C4-2B (cell line): ENCODE measurements around the gene LRSAM1.

ENCODE experiments used
- ZFX ChIP-seq: fragments of 450-650 bp; IDR thresholded peaks from 2 replicates; pipeline ENCODE4 v1.6.1; 2017
- TF ChIP-seq, protein P1 (sequence below): fragments of 450-650 bp; conservative IDR thresholded peaks from 2 replicates; pipeline ENCODE4 v1.5.1; 2017; ENCODE audit warnings: mild to moderate bottlenecking

DNA sequence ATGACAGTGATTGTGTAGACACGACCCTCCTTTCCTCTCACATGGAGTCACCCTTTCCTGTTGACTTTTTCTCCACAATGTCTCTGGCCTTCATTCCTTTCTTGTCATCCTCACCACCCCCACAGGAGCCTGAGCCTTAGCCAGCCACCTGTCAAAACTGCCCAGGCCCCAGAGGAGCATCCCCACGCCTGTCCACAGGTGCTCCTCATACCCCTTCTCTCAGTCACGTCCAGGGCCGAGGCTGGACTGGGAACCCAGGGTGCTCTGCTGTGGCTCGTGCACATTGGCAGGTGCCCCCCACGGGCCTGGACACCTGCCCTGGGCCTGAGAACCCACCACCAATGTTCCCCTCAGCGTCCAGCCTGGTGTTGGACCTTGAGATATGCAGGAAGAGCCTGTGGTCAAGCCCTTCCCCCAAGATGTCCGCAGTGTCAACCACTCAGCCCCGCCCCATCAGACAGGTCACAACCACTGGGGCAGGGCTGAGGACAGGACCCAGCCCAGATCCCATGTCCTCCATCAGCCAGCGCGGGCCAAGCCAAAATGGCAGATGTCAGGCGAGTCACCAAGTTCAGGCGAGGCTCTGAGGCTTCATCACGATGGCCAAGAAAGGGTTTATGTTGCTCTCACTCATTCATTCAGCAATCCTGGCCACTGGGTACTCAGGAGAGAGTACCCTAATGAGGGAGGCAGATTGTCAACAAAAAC, 95.0 kb downstream of the LRSAM1 start:
- TF ChIP-seq, protein P1, sequence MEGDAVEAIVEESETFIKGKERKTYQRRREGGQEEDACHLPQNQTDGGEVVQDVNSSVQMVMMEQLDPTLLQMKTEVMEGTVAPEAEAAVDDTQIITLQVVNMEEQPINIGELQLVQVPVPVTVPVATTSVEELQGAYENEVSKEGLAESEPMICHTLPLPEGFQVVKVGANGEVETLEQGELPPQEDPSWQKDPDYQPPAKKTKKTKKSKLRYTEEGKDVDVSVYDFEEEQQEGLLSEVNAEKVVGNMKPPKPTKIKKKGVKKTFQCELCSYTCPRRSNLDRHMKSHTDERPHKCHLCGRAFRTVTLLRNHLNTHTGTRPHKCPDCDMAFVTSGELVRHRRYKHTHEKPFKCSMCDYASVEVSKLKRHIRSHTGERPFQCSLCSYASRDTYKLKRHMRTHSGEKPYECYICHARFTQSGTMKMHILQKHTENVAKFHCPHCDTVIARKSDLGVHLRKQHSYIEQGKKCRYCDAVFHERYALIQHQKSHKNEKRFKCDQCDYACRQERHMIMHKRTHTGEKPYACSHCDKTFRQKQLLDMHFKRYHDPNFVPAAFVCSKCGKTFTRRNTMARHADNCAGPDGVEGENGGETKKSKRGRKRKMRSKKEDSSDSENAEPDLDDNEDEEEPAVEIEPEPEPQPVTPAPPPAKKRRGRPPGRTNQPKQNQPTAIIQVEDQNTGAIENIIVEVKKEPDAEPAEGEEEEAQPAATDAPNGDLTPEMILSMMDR = no peak
- TF ChIP-seq ZFX = no peak
